ENCODE results near the gene RBBP8NL.

The RBBP8NL gene

GRCh38 chr20:62415354-62416111 is 11.8 kb downstream of the RBBP8NL start:
- Histone ChIP-seq H3K9ac (no peak overlapping the region), H4K20me1 (peaks cover 0 to 31% (median 0%) of the 10 kb centered on the region in 11 experiments; a peak in 6 of 22 replicates), H3K27me3 (no peaks in the 10 kb centered on the region), H3K4me2 (no peak overlapping the region; a peak in 1 of 22 replicates), H3K36me3 (no peaks in the 10 kb centered on the region), H3K4me1 (peaks cover 3 to 29% (median 21%) of the 10 kb centered on the region in 10 experiments; a peak in 17 of 20 replicates), H3K4me3 (no peak overlapping the region), H3K27ac (no peak overlapping the region), H3K9me3 (replicated peaks in 1 of 11) (no peaks in the 10 kb centered on the region)
- TF ChIP-seq Cebpa-rat (IDR thresholded peaks at IDR 0.05), result no peak

- Histone ChIP-seq H3K4me3 (no peak overlapping the region), H3K9me3 (replicated peaks in 1 of 11) (no peaks in the 10 kb centered on the region), H3K4me1 (peaks cover 16 to 45% (median 36%) of the 10 kb centered on the region in 10 experiments; a peak in 18 of 20 replicates), H4K20me1 (peaks cover 0 to 29% (median 0%) of the 10 kb centered on the region in 11 experiments; a peak in 6 of 22 replicates), H3K9ac (no peak overlapping the region), H3K36me3 (no peaks in the 10 kb centered on the region), H3K27me3 (no peaks in the 10 kb centered on the region; a peak in 1 of 22 replicates), H3K27ac (no peak overlapping the region), H3K4me2 (no peak overlapping the region)
- no peak for TF ChIP-seq Cebpa-rat (IDR thresholded peaks at IDR 0.05)
Observed at GRCh38 chr20:62413896-62414481, 13.3 kb downstream of the RBBP8NL start.

- H3K4me1 ChIP-seq, result peaks cover 17 to 54% (median 43%) of the 10 kb centered on the region in 10 experiments; a peak in 19 of 20 replicates
- no peaks in the 10 kb centered on the region for H3K36me3 ChIP-seq
- H3K4me2 ChIP-seq, result peak overlapping the region in 2 of 11 experiments; percentile 28; a peak in 3 of 22 replicates
- no peak for TF ChIP-seq Cebpa-rat (IDR thresholded peaks at IDR 0.05)
- peaks cover 0 to 29% (median 0%) of the 10 kb centered on the region in 11 experiments; a peak in 6 of 22 replicates for H4K20me1 ChIP-seq
- H3K9ac ChIP-seq, result no peak overlapping the region
- no peak overlapping the region for H3K27ac ChIP-seq
- no peaks in the 10 kb centered on the region; a peak in 1 of 22 replicates for H3K27me3 ChIP-seq
- no peaks in the 10 kb centered on the region for H3K9me3 ChIP-seq (replicated peaks in 1 of 11)
- H3K4me3 ChIP-seq, result no peak overlapping the region
Observed at GRCh38 chr20:62413025-62413570, 14.2 kb downstream of the RBBP8NL start.

GRCh38 chr20:62412194-62413024 is 14.9 kb downstream of the RBBP8NL start:
- Histone ChIP-seq H3K36me3 (no peaks in the 10 kb centered on the region), H3K4me2 (peak overlapping the region in 5 of 11 experiments; percentile 3 to 84 (median 28); a peak in 6 of 22 replicates), H3K9ac (no peak overlapping the region), H3K4me3 (no peak overlapping the region), H3K9me3 (replicated peaks in 1 of 11) (no peaks in the 10 kb centered on the region), H3K27ac (no peak overlapping the region), H4K20me1 (peaks cover 0 to 29% (median 0%) of the 10 kb centered on the region in 11 experiments; a peak in 6 of 22 replicates), H3K4me1 (peaks cover 24 to 61% (median 50%) of the 10 kb centered on the region in 10 experiments), H3K27me3 (no peaks in the 10 kb centered on the region; a peak in 1 of 22 replicates)
- no peak for TF ChIP-seq Cebpa-rat (IDR thresholded peaks at IDR 0.05)

- Histone ChIP-seq H4K20me1 (peaks cover 0 to 23% (median 0%) of the 10 kb centered on the region in 11 experiments; a peak in 8 of 22 replicates), H3K36me3 (no peaks in the 10 kb centered on the region), H3K9me3 (replicated peaks in 1 of 11) (no peaks in the 10 kb centered on the region), H3K4me1 (peaks cover 25 to 62% (median 52%) of the 10 kb centered on the region in 10 experiments), H3K27me3 (no peaks in the 10 kb centered on the region; a peak in 1 of 22 replicates), H3K27ac (no peak overlapping the region; a peak in 1 of 22 replicates), H3K4me3 (no peak overlapping the region), H3K4me2 (peak overlapping the region in 5 of 11 experiments; percentile 3 to 84 (median 78); a peak in 6 of 22 replicates), H3K9ac (no peak overlapping the region)
- no peak for TF ChIP-seq Cebpa-rat (IDR thresholded peaks at IDR 0.05)
Observed at GRCh38 chr20:62411479-62412193, 15.7 kb downstream of the RBBP8NL start.

GRCh38 chr20:62410746-62411478 is 16.4 kb downstream of the RBBP8NL start:
- H3K4me3 ChIP-seq, result no peak overlapping the region
- H4K20me1 ChIP-seq, result peaks cover 0 to 25% (median 7%) of the 10 kb centered on the region in 11 experiments; a peak in 14 of 22 replicates
- TF ChIP-seq Cebpa-rat (IDR thresholded peaks at IDR 0.05), result no peak
- no peaks in the 10 kb centered on the region for H3K9me3 ChIP-seq (replicated peaks in 1 of 11)
- H3K4me2 ChIP-seq, result peak overlapping the region; percentile 59 to 84 (median 76)
- H3K27me3 ChIP-seq, result no peaks in the 10 kb centered on the region; a peak in 1 of 22 replicates
- H3K36me3 ChIP-seq, result no peaks in the 10 kb centered on the region
- no peak overlapping the region; a peak in 1 of 22 replicates for H3K27ac ChIP-seq
- H3K4me1 ChIP-seq, result peaks cover 31 to 68% (median 58%) of the 10 kb centered on the region in 10 experiments
- H3K9ac ChIP-seq, result peak overlapping the region in 3 of 11 experiments; percentile 12 to 36 (median 27); a peak in 2 of 22 replicates

GRCh38 chr20:62409931-62410745 is 17.2 kb downstream of the RBBP8NL start:
- Histone ChIP-seq H3K9ac (peak overlapping the region in 6 of 11 experiments; percentile 11 to 54 (median 24); a peak in 4 of 22 replicates), H3K4me1 (peaks cover 39 to 73% (median 66%) of the 10 kb centered on the region in 10 experiments), H3K27ac (no peak overlapping the region), H4K20me1 (peaks cover 0 to 29% (median 13%) of the 10 kb centered on the region in 11 experiments; a peak in 17 of 22 replicates), H3K4me3 (no peak overlapping the region), H3K9me3 (replicated peaks in 1 of 11) (no peaks in the 10 kb centered on the region), H3K4me2 (peak overlapping the region; percentile 59 to 84 (median 76)), H3K27me3 (no peaks in the 10 kb centered on the region; a peak in 1 of 22 replicates), H3K36me3 (0 out of 22 replicates have a peak, but pooled peaks cover 0 to under 1% (median 0%) of the 10 kb centered on the region in 11 experiments)
- TF ChIP-seq Cebpa-rat (IDR thresholded peaks at IDR 0.05), result no peak
